Measurements from ENCODE around the gene P4HB.

Gene P4HB

DNA sequence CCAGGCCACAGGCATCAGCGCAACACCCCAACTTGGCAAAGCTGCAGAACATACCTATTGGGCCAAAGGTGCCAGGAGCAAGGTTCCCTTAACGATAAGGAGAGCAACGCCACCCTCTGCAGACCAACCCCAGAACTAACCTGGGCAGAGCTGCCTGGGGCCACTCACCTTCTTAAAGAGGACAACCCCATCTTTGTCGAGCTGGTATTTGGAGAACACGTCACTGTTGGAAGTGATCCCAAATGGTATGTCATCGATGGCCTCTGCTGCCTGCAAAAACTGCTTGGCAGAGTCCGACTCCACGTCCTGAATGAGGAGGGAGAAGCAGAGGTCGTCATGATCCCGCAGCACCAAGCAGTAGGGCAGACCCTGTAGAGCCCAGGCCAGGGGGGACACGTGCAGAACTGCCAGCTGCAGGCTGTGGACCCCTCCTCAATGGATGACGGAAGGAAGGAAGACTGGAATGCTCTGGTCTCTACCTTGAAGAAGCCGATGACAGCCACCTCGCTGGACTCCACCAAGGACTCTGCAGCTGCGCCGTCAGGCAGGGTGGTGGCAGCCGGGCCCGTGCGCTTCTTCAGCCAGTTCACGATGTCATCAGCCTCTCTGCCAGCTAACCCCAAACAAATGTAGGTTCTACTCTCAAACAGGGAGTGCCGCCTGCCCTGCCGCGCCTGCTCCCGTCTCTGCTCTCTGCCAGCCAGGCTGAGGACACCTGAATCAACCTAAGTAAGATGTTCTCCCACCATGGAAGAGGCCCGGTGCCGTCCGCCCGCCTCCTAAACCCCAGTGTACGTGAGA, 5.2 kb downstream of the P4HB start:
- TF ChIP-seq, protein P1, sequence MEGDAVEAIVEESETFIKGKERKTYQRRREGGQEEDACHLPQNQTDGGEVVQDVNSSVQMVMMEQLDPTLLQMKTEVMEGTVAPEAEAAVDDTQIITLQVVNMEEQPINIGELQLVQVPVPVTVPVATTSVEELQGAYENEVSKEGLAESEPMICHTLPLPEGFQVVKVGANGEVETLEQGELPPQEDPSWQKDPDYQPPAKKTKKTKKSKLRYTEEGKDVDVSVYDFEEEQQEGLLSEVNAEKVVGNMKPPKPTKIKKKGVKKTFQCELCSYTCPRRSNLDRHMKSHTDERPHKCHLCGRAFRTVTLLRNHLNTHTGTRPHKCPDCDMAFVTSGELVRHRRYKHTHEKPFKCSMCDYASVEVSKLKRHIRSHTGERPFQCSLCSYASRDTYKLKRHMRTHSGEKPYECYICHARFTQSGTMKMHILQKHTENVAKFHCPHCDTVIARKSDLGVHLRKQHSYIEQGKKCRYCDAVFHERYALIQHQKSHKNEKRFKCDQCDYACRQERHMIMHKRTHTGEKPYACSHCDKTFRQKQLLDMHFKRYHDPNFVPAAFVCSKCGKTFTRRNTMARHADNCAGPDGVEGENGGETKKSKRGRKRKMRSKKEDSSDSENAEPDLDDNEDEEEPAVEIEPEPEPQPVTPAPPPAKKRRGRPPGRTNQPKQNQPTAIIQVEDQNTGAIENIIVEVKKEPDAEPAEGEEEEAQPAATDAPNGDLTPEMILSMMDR (IDR thresholded peaks at IDR 0.05; ENCODE audit: low read depth, low read length, missing control alignments) = no peak
- DNase-seq (ENCODE audit: extremely low read depth, low read depth) = no peak
- no peak overlapping the region for H3K4me3 ChIP-seq (replicated peaks; ENCODE audit: low read depth, low read length)

DNA sequence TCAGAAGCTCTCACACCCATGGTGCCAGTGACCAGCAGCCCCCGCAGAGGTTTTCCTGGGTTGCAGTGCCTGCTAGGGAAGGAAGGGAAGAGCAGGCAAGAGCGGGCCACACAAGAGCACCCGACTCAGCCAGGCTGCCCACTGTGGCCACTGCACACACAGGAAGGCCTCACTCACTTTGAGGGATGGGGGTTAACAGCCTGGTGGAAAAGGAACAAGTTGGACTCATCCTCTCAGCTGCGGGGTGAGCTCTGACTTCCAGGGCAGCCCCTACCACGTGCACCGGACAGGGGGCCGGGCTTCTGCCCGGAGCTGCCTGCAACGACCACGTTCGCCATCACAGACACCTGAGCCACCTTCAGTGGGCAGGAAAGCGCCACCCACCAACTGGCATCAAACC, 8.1 kb downstream of the P4HB start:
- DNase-seq (ENCODE audit: extremely low read depth, low read depth) = no peak
- H3K4me3 ChIP-seq (replicated peaks; ENCODE audit: low read depth, low read length) = no peak overlapping the region
- TF ChIP-seq, protein P1 (IDR thresholded peaks at IDR 0.05; ENCODE audit: low read depth, low read length, missing control alignments) = no peak

DNA sequence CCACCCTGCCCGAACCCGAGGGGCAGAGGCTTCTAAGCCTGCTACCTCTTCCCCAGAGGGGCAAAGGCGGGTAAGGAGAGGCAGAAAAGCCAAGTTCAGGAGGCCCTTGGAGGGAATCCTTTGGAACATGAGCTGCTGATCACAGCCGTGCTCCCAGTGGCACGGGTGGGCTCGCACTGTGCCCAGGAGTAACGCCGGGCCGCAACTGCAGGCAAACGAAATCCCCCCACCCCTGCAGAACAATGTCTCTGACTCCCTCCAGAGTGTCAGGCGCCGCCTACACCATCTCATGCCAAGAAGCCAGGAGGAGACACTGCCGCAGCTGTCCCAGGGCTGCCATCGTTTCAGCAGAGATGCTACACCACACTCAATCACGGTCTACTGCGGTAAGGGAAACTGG, 8.9 kb downstream of the P4HB start:
- TF ChIP-seq, protein P1 (IDR thresholded peaks at IDR 0.05; ENCODE audit: low read depth, low read length, missing control alignments) = no peak
- no peak for DNase-seq (ENCODE audit: extremely low read depth, low read depth)
- no peak overlapping the region for H3K4me3 ChIP-seq (replicated peaks; ENCODE audit: low read depth, low read length)

DNA sequence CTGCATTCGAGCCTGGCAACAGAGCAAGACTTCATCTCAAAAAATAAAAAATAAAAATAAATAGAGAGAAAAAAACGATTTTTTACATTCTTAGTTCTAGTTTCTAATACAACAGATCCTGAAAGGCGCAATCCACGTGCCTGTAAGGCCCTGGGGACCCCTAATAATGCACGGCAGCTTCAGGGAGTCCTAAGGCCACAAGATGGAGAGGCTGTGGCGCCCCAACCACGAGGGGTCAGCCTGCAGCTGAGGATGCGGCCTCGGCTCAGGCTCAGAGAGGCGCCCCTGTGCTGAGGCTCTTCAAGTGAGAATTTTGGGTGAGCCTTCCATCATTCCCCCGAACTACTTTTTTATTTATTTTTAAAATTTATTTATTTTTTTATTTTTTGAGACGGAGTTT, 10.9 kb downstream of the P4HB start:
- no peak for DNase-seq (ENCODE audit: extremely low read depth, low read depth)
- TF ChIP-seq, protein P1 (IDR thresholded peaks at IDR 0.05; ENCODE audit: low read depth, low read length, missing control alignments) = no peak
- H3K4me3 ChIP-seq (replicated peaks; ENCODE audit: low read depth, low read length) = no peak overlapping the region

DNA sequence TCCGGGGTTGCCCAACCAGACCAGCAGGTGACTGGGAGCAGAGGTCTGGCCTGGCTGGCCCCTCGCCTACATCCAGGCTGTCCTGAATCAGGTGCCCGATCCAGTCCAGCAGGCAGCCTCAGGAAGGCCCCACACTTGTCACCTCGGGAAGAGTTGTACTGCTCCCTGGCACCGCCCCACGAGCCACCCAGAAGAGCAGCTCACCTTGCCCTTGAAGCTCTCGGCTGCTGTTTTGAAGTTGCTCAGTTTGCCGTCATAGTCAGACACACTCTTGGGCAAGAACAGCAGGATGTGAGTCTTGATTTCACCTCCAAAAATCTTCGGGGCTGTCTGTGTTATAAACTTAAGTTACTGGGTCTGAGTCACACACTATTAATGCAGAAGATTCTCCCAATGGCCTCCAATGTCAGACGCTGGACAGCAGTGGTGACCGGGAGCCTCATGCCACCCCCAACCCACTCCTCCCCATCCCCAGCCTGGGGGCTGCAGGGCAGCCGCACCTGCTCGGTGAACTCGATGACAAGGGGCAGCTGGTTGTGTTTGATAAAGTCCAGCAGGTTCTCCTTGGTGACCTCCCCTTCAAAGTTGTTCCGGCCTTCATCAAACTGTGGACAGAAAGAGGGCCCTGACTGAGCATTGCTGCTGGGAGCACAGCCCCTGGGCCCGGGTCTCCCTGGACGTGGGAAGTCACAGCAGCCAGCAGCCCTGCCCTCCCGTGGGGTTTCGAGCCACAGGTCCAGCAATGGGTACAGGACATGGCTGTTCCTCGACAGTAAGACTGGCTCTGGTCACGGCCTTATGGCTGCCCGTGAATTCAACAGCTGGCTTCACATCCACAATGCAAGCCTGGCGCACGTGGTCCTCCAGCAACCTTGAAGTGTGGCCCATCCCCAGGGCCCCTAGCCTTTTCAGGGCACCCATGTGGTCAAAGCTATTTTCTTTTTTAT, 13.3 kb downstream of the P4HB start:
- DNase-seq (ENCODE audit: extremely low read depth, low read depth) = no peak
- H3K4me3 ChIP-seq (replicated peaks; ENCODE audit: low read depth, low read length) = no peak overlapping the region
- TF ChIP-seq, protein P1 (IDR thresholded peaks at IDR 0.05; ENCODE audit: low read depth, low read length, missing control alignments) = no peak

DNA sequence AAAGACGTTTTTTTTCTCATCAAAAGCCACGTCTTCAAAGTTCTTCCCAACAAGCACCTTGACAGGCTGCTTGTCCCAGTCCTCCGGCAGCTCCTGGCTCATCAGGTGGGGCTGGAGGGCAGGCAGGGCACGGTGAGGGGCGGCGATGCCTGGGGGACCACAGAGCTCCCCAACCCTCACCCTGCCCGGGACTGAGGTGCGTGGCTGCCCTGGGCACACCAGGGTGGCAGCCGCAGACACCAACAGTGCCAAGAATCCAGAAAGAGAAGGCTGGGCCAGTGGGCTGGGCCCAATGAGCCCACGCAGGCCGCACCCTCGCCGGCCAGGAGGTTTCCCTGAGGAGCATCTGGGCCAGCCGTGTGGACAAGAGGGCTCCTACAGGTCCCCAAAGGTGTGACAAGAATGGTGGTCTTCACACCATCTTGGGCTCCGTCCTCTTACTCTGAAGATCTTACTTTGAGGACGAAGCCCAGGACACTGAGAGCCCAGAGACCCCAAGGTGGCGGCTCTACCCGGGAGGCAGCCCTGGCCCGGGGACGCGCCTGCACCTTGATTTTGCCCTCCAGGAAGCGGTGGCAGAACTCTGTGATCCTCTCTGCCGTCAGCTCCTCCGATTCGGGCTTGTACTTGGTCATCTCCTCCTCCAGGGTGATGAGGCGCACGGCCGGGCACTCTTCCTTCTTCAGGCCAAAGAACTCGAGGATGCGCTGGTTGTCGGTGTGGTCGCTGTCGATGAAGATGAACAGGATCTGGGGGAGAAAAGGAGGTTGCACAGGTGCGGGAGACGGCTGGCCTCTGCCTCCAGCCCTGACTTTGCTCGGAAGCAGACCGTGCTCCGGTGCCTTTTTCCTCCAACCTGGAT, 14.2 kb downstream of the P4HB start:
- no peak for DNase-seq (ENCODE audit: extremely low read depth, low read depth)
- H3K4me3 ChIP-seq (replicated peaks; ENCODE audit: low read depth, low read length) = no peak overlapping the region
- TF ChIP-seq, protein P1 (IDR thresholded peaks at IDR 0.05; ENCODE audit: low read depth, low read length, missing control alignments) = no peak
